HEK293 (cell line): ENCODE data around the gene WRAP53.

Source experiments
- ATF2 ChIP-seq: fragments of 450-650 bp; formaldehyde crosslinking; IDR thresholded peaks from 2 replicates; pipeline ENCODE4 v1.5.1; 2016; ENCODE audit warnings: missing biosample characterization, missing genetic modification characterization, low read depth
- FEZF1 ChIP-seq: fragments of 450-650 bp; formaldehyde crosslinking; IDR thresholded peaks from 2 replicates; pipeline ENCODE4 v1.5.1; 2016; ENCODE audit warnings: missing biosample characterization, missing genetic modification characterization
- IKZF3 ChIP-seq: fragments of 450-650 bp; IDR thresholded peaks from 2 replicates; pipeline ENCODE4 v1.5.0; 2018; ENCODE audit warnings: missing biosample characterization, mild to moderate bottlenecking, missing genetic modification characterization, moderate library complexity
- PATZ1 ChIP-seq: fragments of 450-650 bp; formaldehyde crosslinking; IDR thresholded peaks from 2 replicates; pipeline ENCODE4 v1.5.1; 2016; ENCODE audit warnings: missing biosample characterization, missing genetic modification characterization
- PRDM1 ChIP-seq: fragments of 450-650 bp; formaldehyde crosslinking; IDR thresholded peaks from 2 replicates; pipeline ENCODE4; 2016; ENCODE audit warnings: missing biosample characterization, missing genetic modification characterization
- PRDM10 ChIP-seq: fragments of 450-650 bp; formaldehyde crosslinking; IDR thresholded peaks from 2 replicates; pipeline ENCODE4 v1.5.1; 2016; ENCODE audit warnings: missing biosample characterization, missing genetic modification characterization
- ZBTB21 ChIP-seq: fragments of 450-650 bp; formaldehyde crosslinking; IDR thresholded peaks from 2 replicates; pipeline ENCODE4 v1.5.1; 2017; ENCODE audit warnings: missing biosample characterization, missing genetic modification characterization
- ZFP3 ChIP-seq: fragments of 450-650 bp; formaldehyde crosslinking; IDR thresholded peaks from 2 replicates; pipeline ENCODE4 v1.5.1; 2016; ENCODE audit warnings: low read depth, missing biosample characterization, missing genetic modification characterization
- ZIC2 ChIP-seq: fragments of 450-650 bp; formaldehyde crosslinking; IDR thresholded peaks from 2 replicates; pipeline ENCODE4 v1.5.1; 2016; ENCODE audit warnings: missing biosample characterization, missing genetic modification characterization
- ZNF114 ChIP-seq: fragments of 450-650 bp; formaldehyde crosslinking; IDR thresholded peaks from 2 replicates; pipeline ENCODE4 v1.5.0; 2017; ENCODE audit warnings: missing biosample characterization, missing genetic modification characterization
- ZNF140 ChIP-seq: fragments of 450-650 bp; formaldehyde crosslinking; IDR thresholded peaks from 2 replicates; pipeline ENCODE4 v1.5.1; 2016; ENCODE audit warnings: missing biosample characterization, missing genetic modification characterization
- ZNF146 ChIP-seq: fragments of 450-650 bp; formaldehyde crosslinking; IDR thresholded peaks from 2 replicates; pipeline ENCODE4 v1.5.1; 2016; ENCODE audit warnings: missing biosample characterization, missing genetic modification characterization
- ZNF155 ChIP-seq: fragments of 450-650 bp; formaldehyde crosslinking; IDR thresholded peaks from 2 replicates; pipeline ENCODE4 v1.5.1; 2016; ENCODE audit warnings: missing biosample characterization, missing genetic modification characterization
- ZNF184 ChIP-seq: fragments of 450-650 bp; IDR thresholded peaks from 2 replicates; pipeline ENCODE4 v1.5.1; 2018; ENCODE audit warnings: missing biosample characterization, mild to moderate bottlenecking, missing genetic modification characterization
- ZNF239 ChIP-seq: fragments of 450-650 bp; formaldehyde crosslinking; IDR thresholded peaks from 2 replicates; pipeline ENCODE4 v1.5.1; 2016; ENCODE audit warnings: missing biosample characterization, missing genetic modification characterization
- ZNF280C ChIP-seq: fragments of 450-650 bp; formaldehyde crosslinking; IDR thresholded peaks from 2 replicates; pipeline ENCODE4 v1.5.1; 2016; ENCODE audit warnings: missing biosample characterization, missing genetic modification characterization
- ZNF292 ChIP-seq: fragments of 450-650 bp; formaldehyde crosslinking; IDR thresholded peaks from 2 replicates; pipeline ENCODE4 v1.5.1; 2016; ENCODE audit warnings: low read depth, missing biosample characterization, missing genetic modification characterization, borderline replicate concordance
- ZNF311 ChIP-seq: fragments of 450-650 bp; formaldehyde crosslinking; IDR thresholded peaks from 2 replicates; pipeline ENCODE4 v1.5.1; 2017; ENCODE audit warnings: missing biosample characterization, missing genetic modification characterization, borderline replicate concordance
- ZNF335 ChIP-seq: fragments of 450-650 bp; formaldehyde crosslinking; conservative IDR thresholded peaks from 2 replicates; pipeline ENCODE4 v1.5.1; 2016; ENCODE audit warnings: missing biosample characterization, missing genetic modification characterization
- ZNF362 ChIP-seq: fragments of 450-650 bp; formaldehyde crosslinking; IDR thresholded peaks from 2 replicates; pipeline ENCODE4 v1.5.1; 2016; ENCODE audit warnings: missing biosample characterization, missing genetic modification characterization
- ZNF513 ChIP-seq: fragments of 450-650 bp; IDR thresholded peaks from 2 replicates; pipeline ENCODE4 v1.5.1; 2018; ENCODE audit warnings: missing biosample characterization, missing genetic modification characterization
- ZNF600 ChIP-seq: fragments of 450-650 bp; formaldehyde crosslinking; IDR thresholded peaks from 2 replicates; pipeline ENCODE4 v1.5.1; 2016; ENCODE audit warnings: missing biosample characterization, missing genetic modification characterization
- ZNF629 ChIP-seq: fragments of 450-650 bp; formaldehyde crosslinking; IDR thresholded peaks from 2 replicates; pipeline ENCODE4 v1.5.1; 2017; ENCODE audit warnings: missing biosample characterization, missing genetic modification characterization
- ZNF670 ChIP-seq: fragments of 450-650 bp; formaldehyde crosslinking; IDR thresholded peaks from 2 replicates; pipeline ENCODE4 v1.5.1; 2016; ENCODE audit warnings: missing biosample characterization, missing genetic modification characterization, low read depth
- ZNF677 ChIP-seq: fragments of 450-650 bp; IDR thresholded peaks from 2 replicates; pipeline ENCODE4 v1.5.0; 2018; ENCODE audit warnings: missing biosample characterization, mild to moderate bottlenecking, missing genetic modification characterization, moderate library complexity
- ZNF792 ChIP-seq: fragments of 450-650 bp; formaldehyde crosslinking; IDR thresholded peaks from 2 replicates; pipeline ENCODE4 v1.5.1; 2016; ENCODE audit warnings: missing biosample characterization, missing genetic modification characterization

Gene WRAP53

GRCh38 chr17:7745748-7746470 lies 57.6 kb downstream of the WRAP53 start (continued):
- TF ChIP-seq PATZ1 (tag by site-specific recombination) (peak; percentile 37; the same call in 1 of the 2 replicates), ZNF600 (tag by site-specific recombination) (peak; percentile 27; the same call in 1 of the 2 replicates), ZNF513 (no peak), ZNF362 (tag by site-specific recombination) (peak; percentile 89), ZIC2 (tag by site-specific recombination) (no peak), ZNF311 (tag by site-specific recombination) (no peak), ZNF155 (tag by site-specific recombination) (no peak), ZFP3 (tag by site-specific recombination) (no peak), FEZF1 (peak; percentile 83), ZNF146 (tag by site-specific recombination) (no peak), ZNF140 (tag by site-specific recombination) (no peak), ZNF670 (tag by site-specific recombination) (no peak), ZNF335 (tag by site-specific recombination) (peak; percentile 88), ZNF677 (tag by site-specific recombination) (no peak), ZNF239 (tag by site-specific recombination) (no peak), ZNF629 (tag by site-specific recombination) (0 out of 2 replicates have a peak, but pooled peaks have one; percentile 69), ZNF280C (tag by site-specific recombination) (no peak), PRDM10 (tag by site-specific recombination) (peak; percentile 63), ZNF792 (tag by site-specific recombination) (no peak), ZNF114 (tag by site-specific recombination) (no peak), IKZF3 (tag by site-specific recombination) (0 out of 2 replicates have a peak, but pooled peaks have one; percentile 49), ZNF184 (tag by site-specific recombination) (0 out of 2 replicates have a peak, but pooled peaks have one; percentile 18), PRDM1 (tag by site-specific recombination) (peak; percentile 32; the same call in 1 of the 2 replicates), ZNF292 (tag by site-specific recombination) (no peak), ZBTB21 (peak; percentile 26; the same call in 1 of the 2 replicates), ATF2 (peak; percentile 44; the same call in 1 of the 2 replicates)
